ENCODE results near the gene MAD1L1. TPM values are rescaled to one million over a fixed set of nuclear protein-coding genes. Genes with fewer than 3 reads are reported as not detected.

MAD1L1 gene
- total RNA-seq, 1 experiment from 2014 or later, result 46.7 TPM

DNA sequence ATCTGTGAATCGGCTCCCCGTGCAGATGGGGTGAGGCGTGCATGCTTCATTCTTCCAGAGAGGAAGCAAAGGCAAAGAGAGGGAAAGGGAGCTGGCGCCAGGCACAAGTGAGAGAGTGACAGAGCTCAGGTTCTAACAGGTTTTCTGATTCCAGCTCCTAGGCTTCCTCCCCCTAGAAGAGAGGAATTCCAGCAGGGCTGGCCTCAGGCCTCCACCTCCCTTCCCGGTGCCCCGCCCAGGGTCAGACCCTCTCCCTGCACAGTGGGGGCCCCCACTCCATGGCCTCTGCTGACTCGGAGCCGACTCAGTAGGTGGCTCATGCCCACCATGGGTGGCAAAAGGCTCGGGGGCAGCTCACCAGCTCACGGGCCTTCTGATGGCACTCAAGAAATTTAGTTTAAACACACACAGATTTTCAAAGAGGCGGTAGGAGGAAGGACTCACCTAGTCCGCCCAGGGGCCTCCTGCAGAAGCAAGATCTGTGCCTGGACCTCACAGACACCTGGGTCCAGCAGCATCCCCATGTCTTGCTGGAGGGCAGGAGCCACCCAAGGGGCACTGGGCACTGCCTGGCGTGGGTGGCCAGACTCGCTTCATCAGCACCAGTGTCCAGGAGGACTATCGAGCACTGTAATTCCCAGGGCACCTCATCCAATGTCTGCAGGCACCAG lies 183.5 kb downstream of the MAD1L1 start:
- Histone ChIP-seq H3K9me3 (ENCODE audit: low read depth, low read length, poor library complexity, severe bottlenecking) (no peaks in the 10 kb centered on the region), H3K27ac (ENCODE audit: low read depth, low read length, poor library complexity, severe bottlenecking) (no peak overlapping the region), H3K36me3 (ENCODE audit: insufficient read depth, low read length, poor library complexity, severe bottlenecking) (no peaks in the 10 kb centered on the region), H3K4me1 (ENCODE audit: insufficient read depth, low read length, poor library complexity, severe bottlenecking) (peaks cover 3% of the 10 kb centered on the region), H3K27me3 (replicated peaks; ENCODE audit: insufficient read depth, low read depth, low read length, poor library complexity) (no peaks in the 10 kb centered on the region), H3K4me3 (ENCODE audit: low read depth, low read length, poor library complexity, severe bottlenecking) (no peak overlapping the region)
- intact Hi-C loops (cut with micrococcal nuclease; ENCODE audit: unreplicated experiment), result no loop called here
- CTCF ChIA-PET, result no interaction called here
- DNase-seq (ENCODE audit: low spot score), result no peak
- POLR2A ChIA-PET (ENCODE audit: low non-redundant PET), result no interaction called here
- BruUV-seq (replicated peaks), result no TSS peak
- TF ChIP-seq, protein P1, sequence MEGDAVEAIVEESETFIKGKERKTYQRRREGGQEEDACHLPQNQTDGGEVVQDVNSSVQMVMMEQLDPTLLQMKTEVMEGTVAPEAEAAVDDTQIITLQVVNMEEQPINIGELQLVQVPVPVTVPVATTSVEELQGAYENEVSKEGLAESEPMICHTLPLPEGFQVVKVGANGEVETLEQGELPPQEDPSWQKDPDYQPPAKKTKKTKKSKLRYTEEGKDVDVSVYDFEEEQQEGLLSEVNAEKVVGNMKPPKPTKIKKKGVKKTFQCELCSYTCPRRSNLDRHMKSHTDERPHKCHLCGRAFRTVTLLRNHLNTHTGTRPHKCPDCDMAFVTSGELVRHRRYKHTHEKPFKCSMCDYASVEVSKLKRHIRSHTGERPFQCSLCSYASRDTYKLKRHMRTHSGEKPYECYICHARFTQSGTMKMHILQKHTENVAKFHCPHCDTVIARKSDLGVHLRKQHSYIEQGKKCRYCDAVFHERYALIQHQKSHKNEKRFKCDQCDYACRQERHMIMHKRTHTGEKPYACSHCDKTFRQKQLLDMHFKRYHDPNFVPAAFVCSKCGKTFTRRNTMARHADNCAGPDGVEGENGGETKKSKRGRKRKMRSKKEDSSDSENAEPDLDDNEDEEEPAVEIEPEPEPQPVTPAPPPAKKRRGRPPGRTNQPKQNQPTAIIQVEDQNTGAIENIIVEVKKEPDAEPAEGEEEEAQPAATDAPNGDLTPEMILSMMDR (conservative IDR thresholded peaks at IDR 0.05; ENCODE audit: low read depth, low read length), result no peak
- TF ChIP-seq EZH2 (IDR thresholded peaks at IDR 0.05; ENCODE audit: borderline replicate concordance, low read depth, low read length, poor library complexity, severe bottlenecking), result no peak

DNA sequence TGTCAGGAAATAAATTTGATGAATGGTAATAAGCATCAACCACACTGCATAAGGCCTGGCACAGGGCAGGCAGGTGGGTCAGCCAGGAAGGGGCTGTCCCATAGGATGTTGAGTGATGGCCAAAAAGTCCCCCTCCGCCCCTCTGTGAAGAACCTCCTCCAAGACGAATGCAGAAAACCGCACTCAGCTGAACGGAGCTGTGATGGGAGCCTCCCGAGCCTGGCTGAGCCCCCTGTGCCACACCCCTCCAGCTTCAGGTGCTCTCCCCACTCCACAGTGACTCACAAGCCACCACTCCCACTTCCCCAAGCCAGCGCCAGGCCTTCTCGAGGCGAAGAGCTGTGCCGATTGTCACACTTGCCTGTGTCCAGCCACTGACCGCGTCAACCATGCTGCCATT lies 184.2 kb downstream of the MAD1L1 start:
- H3K27ac ChIP-seq (ENCODE audit: low read depth, low read length, poor library complexity, severe bottlenecking), result no peak overlapping the region
- H3K4me3 ChIP-seq (ENCODE audit: low read depth, low read length, poor library complexity, severe bottlenecking), result no peak overlapping the region
- no peaks in the 10 kb centered on the region for H3K36me3 ChIP-seq (ENCODE audit: insufficient read depth, low read length, poor library complexity, severe bottlenecking)
- no peaks in the 10 kb centered on the region for H3K27me3 ChIP-seq (replicated peaks; ENCODE audit: insufficient read depth, low read depth, low read length, poor library complexity)
- no peaks in the 10 kb centered on the region for H3K9me3 ChIP-seq (ENCODE audit: low read depth, low read length, poor library complexity, severe bottlenecking)
- no peak for TF ChIP-seq EZH2 (IDR thresholded peaks at IDR 0.05; ENCODE audit: borderline replicate concordance, low read depth, low read length, poor library complexity, severe bottlenecking)
- TF ChIP-seq, protein P1 (conservative IDR thresholded peaks at IDR 0.05; ENCODE audit: low read depth, low read length), result no peak
- H3K4me1 ChIP-seq (ENCODE audit: insufficient read depth, low read length, poor library complexity, severe bottlenecking), result peaks cover 8% of the 10 kb centered on the region
- POLR2A ChIA-PET (ENCODE audit: low non-redundant PET), result no interaction called here
- CTCF ChIA-PET, result no interaction called here
- intact Hi-C loops (cut with micrococcal nuclease; ENCODE audit: unreplicated experiment), result no loop called here
- no peak for DNase-seq (ENCODE audit: low spot score)
- BruUV-seq (replicated peaks), result no TSS peak

DNA sequence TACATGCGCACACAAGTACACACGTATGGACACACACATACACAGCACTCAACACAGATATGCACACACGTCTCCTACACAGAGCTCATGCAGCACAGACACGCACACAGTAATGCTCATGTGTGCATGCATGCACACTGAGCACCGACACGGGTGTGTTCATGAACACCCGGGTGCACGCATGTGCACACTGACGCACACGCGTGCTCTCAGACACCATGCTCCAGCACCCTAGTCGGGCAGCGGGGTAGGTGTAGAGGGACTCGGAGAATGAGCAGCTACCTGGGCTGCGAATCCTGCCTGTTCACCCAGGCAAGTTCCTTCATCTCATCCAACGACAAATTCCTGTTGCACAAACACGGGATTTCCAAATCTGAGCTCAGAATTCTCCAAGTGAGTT lies 184.7 kb downstream of the MAD1L1 start:
- POLR2A ChIA-PET (ENCODE audit: low non-redundant PET), result no interaction called here
- intact Hi-C loops (cut with micrococcal nuclease; ENCODE audit: unreplicated experiment), result no loop called here
- no peaks in the 10 kb centered on the region for H3K9me3 ChIP-seq (ENCODE audit: low read depth, low read length, poor library complexity, severe bottlenecking)
- H3K4me1 ChIP-seq (ENCODE audit: insufficient read depth, low read length, poor library complexity, severe bottlenecking), result peaks cover 13% of the 10 kb centered on the region
- BruUV-seq (replicated peaks), result no TSS peak
- no peak for DNase-seq (ENCODE audit: low spot score)
- no peaks in the 10 kb centered on the region for H3K36me3 ChIP-seq (ENCODE audit: insufficient read depth, low read length, poor library complexity, severe bottlenecking)
- H3K27ac ChIP-seq (ENCODE audit: low read depth, low read length, poor library complexity, severe bottlenecking), result no peak overlapping the region
- no peaks in the 10 kb centered on the region for H3K27me3 ChIP-seq (replicated peaks; ENCODE audit: insufficient read depth, low read depth, low read length, poor library complexity)
- no peak overlapping the region for H3K4me3 ChIP-seq (ENCODE audit: low read depth, low read length, poor library complexity, severe bottlenecking)
- no peak for TF ChIP-seq EZH2 (IDR thresholded peaks at IDR 0.05; ENCODE audit: borderline replicate concordance, low read depth, low read length, poor library complexity, severe bottlenecking)
- TF ChIP-seq, protein P1 (conservative IDR thresholded peaks at IDR 0.05; ENCODE audit: low read depth, low read length), result no peak
- CTCF ChIA-PET, result no interaction called here
